CD4-positive, alpha-beta memory T cell (primary cell): ENCODE measurements around the gene PRDM8. TPM values are rescaled to one million over a fixed set of nuclear protein-coding genes. Genes with fewer than 3 reads are reported as not detected.

Experiments
- CTCF ChIA-PET: fragments of 350-600 bp; sonication (Branson Sonifier 250); formaldehyde crosslinking; loops from one replicate; lab custom pipeline; 2021; ENCODE audit warnings: inconsistent platforms; ENCODE audit not compliant: partially characterized antibody; lab: Charles Lee
- POLR2A ChIA-PET: fragments of 350-600 bp; sonication (Branson Sonifier 250); formaldehyde crosslinking; loops from one replicate; lab custom pipeline; 2021; ENCODE audit not compliant: partially characterized antibody; lab: Charles Lee
- DNase-seq, 5 donors: peaks; one replicate each; pipeline versions ENCODE4 v3.0.0 to v3.0.0-alpha.2; 2020 to 2022; ENCODE audit warnings: mixed read lengths in 1 of 5
- H3K27ac ChIP-seq: one replicate; pipeline ENCODE4 v1.7.0; 2013; ENCODE audit warnings: low read depth, low read length
- H3K27me3 ChIP-seq: 2 replicates; pipeline ENCODE4 v1.7.0; 2013; ENCODE audit warnings: mild to moderate bottlenecking, low read length, moderate library complexity; ENCODE audit not compliant: insufficient read depth
- H3K36me3 ChIP-seq: 2 replicates; pipeline ENCODE4 v1.7.0; 2013; ENCODE audit warnings: mild to moderate bottlenecking, low read length, moderate library complexity; ENCODE audit not compliant: insufficient read depth
- H3K4me1 ChIP-seq: 2 replicates; pipeline ENCODE4 v1.7.0; 2013; ENCODE audit warnings: mild to moderate bottlenecking, low read length, moderate library complexity; ENCODE audit not compliant: insufficient read depth
- H3K4me3 ChIP-seq, 2 donors: one replicate each; pipeline ENCODE4 v1.7.0; 2013; ENCODE audit warnings: low read length in 2 of 2, mild to moderate bottlenecking in 1 of 2
- H3K9me3 ChIP-seq, 2 donors: one replicate each; pipeline ENCODE4 v1.7.0; 2013; ENCODE audit warnings: low read length in 2 of 2, control low read depth in 1 of 2; ENCODE audit not compliant: control insufficient read depth in 1 of 2
- H3K27ac Mint-ChIP-seq, 7 donors: one replicate each; pipeline ENCODE4 v1.8.0; 2020 to 2021; ENCODE audit warnings: mixed read lengths in 7 of 7, mild to moderate bottlenecking in 6 of 7, inconsistent platforms in 3 of 7, moderate library complexity in 3 of 7
- H3K27me3 Mint-ChIP-seq, 2 donors: one replicate each; pipeline ENCODE4 v1.8.0; 2020 to 2021; ENCODE audit warnings: mixed read lengths in 2 of 2
- H3K36me3 Mint-ChIP-seq, 2 donors: one replicate each; pipeline ENCODE4 v1.8.0; 2020 to 2021; ENCODE audit warnings: mixed read lengths in 2 of 2, inconsistent platforms in 1 of 2, mild to moderate bottlenecking in 1 of 2
- H3K4me1 Mint-ChIP-seq, 4 donors: one replicate each; pipeline ENCODE4 v1.8.0; 2020 to 2021; ENCODE audit warnings: mixed read lengths in 4 of 4, mild to moderate bottlenecking in 1 of 4
- H3K4me3 Mint-ChIP-seq, 8 donors: one replicate each; pipeline ENCODE4 v1.8.0; 2020 to 2021; ENCODE audit warnings: mixed read lengths in 8 of 8, mild to moderate bottlenecking in 7 of 8, moderate library complexity in 6 of 8, inconsistent platforms in 3 of 8
- H3K9me3 Mint-ChIP-seq, 8 donors: one replicate each; pipeline ENCODE4 v1.8.0; 2020 to 2021; ENCODE audit warnings: mixed read lengths in 8 of 8, mild to moderate bottlenecking in 5 of 8, inconsistent platforms in 3 of 8, moderate library complexity in 1 of 8
- intact Hi-C: fragments of 100-400 bp; cut with micrococcal nuclease; formaldehyde crosslinking; loops from one replicate; pipeline ENCODE4 v1.15.1; 2023
- polyA plus RNA-seq, 2 donors: library from polyadenylated mRNA; unstranded; fragments of 300-500 nt; fragmentation: Illumina TruSeq; gene quantifications; one replicate each; pipeline ENCODE4 v1.2.3, GENCODE V29; 2021
- total RNA-seq, 2 experiments: library from RNA; stranded (reverse); gene quantifications; one replicate each; pipeline ENCODE4 v1.2.3, GENCODE V29; 2021

The PRDM8 gene
- total and polyA plus RNA-seq, 4 experiments from 2014 or later = 2.1 to 23.0 (median 11.6) TPM

- peak overlapping the region; percentile 82 for H3K27ac ChIP-seq
- Mint-ChIP-seq H3K4me1 (peaks cover 23 to 34% (median 27%) of the 10 kb centered on the region in 4 donors), H3K27ac (peak overlapping the region; percentile 89 to 93 (median 91)), H3K9me3 (peaks cover 0 to 2% (median 0%) of the 10 kb centered on the region in 8 donors), H3K27me3 (no peaks in the 10 kb centered on the region), H3K36me3 (peaks cover 4 to 16% of the 10 kb centered on the region in 2 donors), H3K4me3 (peak overlapping the region; percentile 82 to 94 (median 88))
- DNase-seq = peak; percentile 72 to 81 (median 77)
- CTCF ChIA-PET = interaction anchor here (0.6 to 11.5 kb wide), 38 partner anchors 8 to 1263 kb away, joined by 3 to 221 read pairs (median 4); partner anchors contain the start of genes ANTXR2 and PAQR3
- no peaks in the 10 kb centered on the region for H3K9me3 ChIP-seq
- peak overlapping the region; percentile 23 to 77 for H3K4me3 ChIP-seq
- no peaks in the 10 kb centered on the region for H3K36me3 ChIP-seq
- H3K4me1 ChIP-seq = peaks cover 17% of the 10 kb centered on the region
- intact Hi-C loops = loop anchor here (5.0 to 10.0 kb wide), 2 partner anchors 1265 to 1427 kb away; partner anchors contain the start of genes BMP2K and PAQR3
- no peaks in the 10 kb centered on the region for H3K27me3 ChIP-seq
- POLR2A ChIA-PET = interaction anchor here (0.8 to 11.3 kb wide), 17 partner anchors 10 to 185 kb away, joined by 3 to 185 read pairs (median 5); partner anchors contain the start of gene ANTXR2
Measured at GRCh38 chr4:80202190-80202711, 4.9 kb downstream of the PRDM8 start.

- peak overlapping the region; percentile 82 for H3K27ac ChIP-seq
Measured at GRCh38 chr4:80202741-80203553, 5.6 kb downstream of the PRDM8 start.

GRCh38 chr4:80204433-80205011, 7.2 kb downstream of the PRDM8 start:
- Histone ChIP-seq H3K27me3 (no peaks in the 10 kb centered on the region), H3K4me1 (peaks cover 8% of the 10 kb centered on the region), H3K27ac (no peak overlapping the region), H3K4me3 (no peak overlapping the region), H3K36me3 (no peaks in the 10 kb centered on the region), H3K9me3 (no peaks in the 10 kb centered on the region)
- peak overlapping the region in 1 of 8 donors; percentile 30 for H3K4me3 Mint-ChIP-seq
- CTCF ChIA-PET = interaction anchor here (0.9 to 3.9 kb wide), 6 partner anchors 8 to 79 kb away, joined by 3 to 55 read pairs (median 6); no protein-coding TSS in a partner anchor
- no peak for DNase-seq
- peaks cover 15 to 22% (median 21%) of the 10 kb centered on the region in 4 donors for H3K4me1 Mint-ChIP-seq
- POLR2A ChIA-PET = interaction anchor here (0.9 to 11.3 kb wide), 3 partner anchors 8 to 79 kb away, joined by 3 to 185 read pairs (median 7); no protein-coding TSS in a partner anchor
- H3K27ac Mint-ChIP-seq = peak overlapping the region in 2 of 7 donors; percentile 27 to 86
- intact Hi-C loops = loop anchor here (5.0 to 10.0 kb wide), 2 partner anchors 1267 to 1430 kb away; partner anchors contain the start of genes BMP2K and PAQR3
- peaks cover 0 to 11% of the 10 kb centered on the region in 2 donors for H3K36me3 Mint-ChIP-seq
- H3K27me3 Mint-ChIP-seq = peaks cover 0 to 2% of the 10 kb centered on the region in 2 donors
- peaks cover 0 to 4% (median 0%) of the 10 kb centered on the region in 8 donors for H3K9me3 Mint-ChIP-seq

More at GRCh38 chr4:80202741-80203553, 5.6 kb downstream of the PRDM8 start:
- peaks cover 17 to 27% (median 23%) of the 10 kb centered on the region in 4 donors for H3K4me1 Mint-ChIP-seq
- DNase-seq = peak; percentile 54 to 74 (median 64)
- H3K27ac Mint-ChIP-seq = peak overlapping the region; percentile 75 to 98 (median 93)
- Histone ChIP-seq H3K36me3 (no peaks in the 10 kb centered on the region), H3K27me3 (no peaks in the 10 kb centered on the region), H3K4me1 (peaks cover 10% of the 10 kb centered on the region), H3K9me3 (no peaks in the 10 kb centered on the region), H3K4me3 (peak overlapping the region in 1 of 2 donors; percentile 77)
- ChIA-PET CTCF (interaction anchor here (0.7 to 11.5 kb wide), 34 partner anchors 9 to 1264 kb away, joined by 3 to 221 read pairs (median 4); partner anchors contain the start of genes ANTXR2 and PAQR3), POLR2A (interaction anchor here (0.7 to 11.3 kb wide), 20 partner anchors 9 to 1426 kb away, joined by 3 to 185 read pairs (median 4); partner anchors contain the start of gene ANTXR2)
- H3K9me3 Mint-ChIP-seq = peaks cover 0 to 4% (median 0%) of the 10 kb centered on the region in 8 donors
- H3K36me3 Mint-ChIP-seq = peaks cover 0 to 13% of the 10 kb centered on the region in 2 donors
- H3K4me3 Mint-ChIP-seq = peak overlapping the region; percentile 92 to 97 (median 94)
- no peaks in the 10 kb centered on the region for H3K27me3 Mint-ChIP-seq
- intact Hi-C loops = loop anchor here (1.0 to 10.0 kb wide), 5 partner anchors 19 to 1428 kb away; partner anchors contain the start of genes ANTXR2, BMP2K and PAQR3

GRCh38 chr4:80206111-80206510, 8.8 kb downstream of the PRDM8 start:
- Mint-ChIP-seq H3K9me3 (peaks cover 0 to 4% (median 0%) of the 10 kb centered on the region in 8 donors), H3K27me3 (peaks cover 0 to 2% of the 10 kb centered on the region in 2 donors), H3K4me1 (peaks cover 13 to 18% (median 14%) of the 10 kb centered on the region in 4 donors), H3K4me3 (no peak overlapping the region), H3K27ac (no peak overlapping the region), H3K36me3 (peaks cover 0 to 8% of the 10 kb centered on the region in 2 donors)
- ChIA-PET POLR2A (interaction anchor here (1.0 kb wide), 1 partner anchor 20 kb away, joined by 3 read pairs; no protein-coding TSS in a partner anchor), CTCF (interaction anchor here (0.8 to 3.0 kb wide), 5 partner anchors 10 to 80 kb away, joined by 3 to 11 read pairs (median 8); no protein-coding TSS in a partner anchor)
- intact Hi-C loops = loop anchor here (10.0 kb wide), 1 partner anchor 1431 kb away; the partner anchor contains the start of gene BMP2K
- DNase-seq = no peak
- H3K4me3 ChIP-seq = no peak overlapping the region
- H3K36me3 ChIP-seq = no peaks in the 10 kb centered on the region
- H3K9me3 ChIP-seq = no peaks in the 10 kb centered on the region
- H3K27me3 ChIP-seq = no peaks in the 10 kb centered on the region
- peaks cover 8% of the 10 kb centered on the region for H3K4me1 ChIP-seq
- no peak overlapping the region for H3K27ac ChIP-seq

GRCh38 chr4:80206521-80207171, 9.3 kb downstream of the PRDM8 start:
- Histone ChIP-seq H3K27me3 (no peaks in the 10 kb centered on the region), H3K4me1 (peaks cover 2% of the 10 kb centered on the region), H3K9me3 (no peaks in the 10 kb centered on the region), H3K27ac (no peak overlapping the region), H3K4me3 (no peak overlapping the region), H3K36me3 (no peaks in the 10 kb centered on the region)
- Mint-ChIP-seq H3K27me3 (peaks cover 0 to 2% of the 10 kb centered on the region in 2 donors), H3K36me3 (peaks cover 0 to 6% of the 10 kb centered on the region in 2 donors), H3K27ac (no peak overlapping the region), H3K9me3 (peaks cover 0 to 2% (median 0%) of the 10 kb centered on the region in 8 donors), H3K4me1 (peaks cover 8 to 12% (median 9%) of the 10 kb centered on the region in 4 donors), H3K4me3 (no peak overlapping the region)
- intact Hi-C loops = loop anchor here (10.0 kb wide), 1 partner anchor 1432 kb away; the partner anchor contains the start of gene BMP2K
- POLR2A ChIA-PET = no interaction called here
- CTCF ChIA-PET = interaction anchor here (0.8 to 3.0 kb wide), 5 partner anchors 9 to 81 kb away, joined by 3 to 11 read pairs (median 8); no protein-coding TSS in a partner anchor
- DNase-seq = no peak

GRCh38 chr4:80207172-80207583, 9.9 kb downstream of the PRDM8 start:
- H3K27ac ChIP-seq = no peak overlapping the region
- no peaks in the 10 kb centered on the region for H3K9me3 ChIP-seq
- Mint-ChIP-seq H3K36me3 (peaks cover 0 to 3% of the 10 kb centered on the region in 2 donors), H3K27me3 (peaks cover 0 to 2% of the 10 kb centered on the region in 2 donors), H3K27ac (no peak overlapping the region), H3K4me3 (no peak overlapping the region), H3K9me3 (peaks cover 0 to 2% (median 0%) of the 10 kb centered on the region in 8 donors), H3K4me1 (peaks cover 5 to 11% (median 6%) of the 10 kb centered on the region in 4 donors)
- CTCF ChIA-PET = interaction anchor here (1.8 to 2.7 kb wide), 2 partner anchors 9 to 81 kb away, joined by 4 to 11 read pairs; no protein-coding TSS in a partner anchor
- H3K4me3 ChIP-seq = no peak overlapping the region
- no peaks in the 10 kb centered on the region for H3K27me3 ChIP-seq
- POLR2A ChIA-PET = no interaction called here
- intact Hi-C loops = loop anchor here (10.0 kb wide), 1 partner anchor 1432 kb away; the partner anchor contains the start of gene BMP2K
- H3K4me1 ChIP-seq = no peaks in the 10 kb centered on the region
- H3K36me3 ChIP-seq = no peaks in the 10 kb centered on the region
- DNase-seq = no peak
